GM18907 (cell line): ENCODE results near the gene TRAF3IP1.
"Not testable (repeated sequence)": the region's sequence is repeated elsewhere in the genome, so short reads cannot be mapped to it uniquely, and the experiment has no call there.

ENCODE experiments used
- ATAC-seq: cut with Tn5 transposase; IDR thresholded peaks from one replicate; pipeline ENCODE4 v1.9.1; 2021; ENCODE audit warnings: mild to moderate bottlenecking, moderate library complexity; ENCODE audit not compliant: unreplicated experiment

TRAF3IP1 gene

GRCh38 chr2:238320246-238320647 lies at the start of gene TRAF3IP1:
Gene TRAF3IP1 (plus strand): TSS chr2:238320518. CDS start chr2:238320663, 145 bp downstream.
- ATAC-seq: peak; percentile 90

GRCh38 chr2:238270606-238271005 lies 49.7 kb upstream of the TRAF3IP1 start:
- no peak for ATAC-seq

DNA sequence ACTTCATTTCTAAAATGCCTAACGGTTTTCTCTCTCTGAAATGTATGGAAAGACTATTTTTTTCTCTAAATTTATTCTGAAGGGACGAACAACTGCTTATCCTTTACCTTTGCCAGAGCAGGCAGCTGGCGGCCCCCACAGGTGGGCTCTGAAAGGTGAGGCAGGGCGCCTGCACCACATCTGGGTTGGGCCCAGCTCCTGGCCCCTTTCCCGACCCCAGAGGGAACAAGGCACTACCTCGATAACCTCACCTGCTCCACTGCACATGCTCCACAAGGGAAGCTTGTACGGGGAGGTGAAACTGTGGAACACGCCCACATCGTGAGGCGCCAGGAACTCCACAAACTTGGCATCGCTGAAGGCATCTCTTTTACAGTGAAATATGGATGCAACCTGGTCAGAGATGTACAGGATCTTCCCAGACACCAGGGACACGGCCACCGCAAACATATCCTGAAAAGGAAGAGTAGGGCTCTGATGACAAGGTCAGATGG lies 49.2 kb upstream of the TRAF3IP1 start:
- ATAC-seq: no peak

DNA sequence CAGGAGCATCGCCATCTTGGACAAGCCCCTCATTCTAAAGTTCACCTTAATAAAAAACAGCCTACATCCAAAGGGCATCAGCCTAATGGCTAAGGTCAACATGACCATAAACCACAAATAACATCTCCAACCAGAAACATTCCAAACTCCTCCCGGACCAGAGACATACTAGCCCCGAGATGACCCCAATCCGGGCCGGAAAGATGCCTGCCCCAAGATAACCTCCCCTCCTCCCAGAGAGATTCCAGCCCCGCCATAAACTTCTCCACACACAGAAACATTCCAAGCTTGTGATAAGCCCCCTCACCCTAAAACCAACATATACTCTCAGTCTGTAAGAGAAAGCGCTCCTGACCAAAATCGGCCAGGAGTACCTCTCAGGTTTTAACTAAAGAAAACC lies 48.6 kb upstream of the TRAF3IP1 start:
- ATAC-seq: not testable (repeated sequence)

- no peak for ATAC-seq
These were observed 48.2 kb upstream of the TRAF3IP1 start for GRCh38 chr2:238272156-238272555.

DNA sequence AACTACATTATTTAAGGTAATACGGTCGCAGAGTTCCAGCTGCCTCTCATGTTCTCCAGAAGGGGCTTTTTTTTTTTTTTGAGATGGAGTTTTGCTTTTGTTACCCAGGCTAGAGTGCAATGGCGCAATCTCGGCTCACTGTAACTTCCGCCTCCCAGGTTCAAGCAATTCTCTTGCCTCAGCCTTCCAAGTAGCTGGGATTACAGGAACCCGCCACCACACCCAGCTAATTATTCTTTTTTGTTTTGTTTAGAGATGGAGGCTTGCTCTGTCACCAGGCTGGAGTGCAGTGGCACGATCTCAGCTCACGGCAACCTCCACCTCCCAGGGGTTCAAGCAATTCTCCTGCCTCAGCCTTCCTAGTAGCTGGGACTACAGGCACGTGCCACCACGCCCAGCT lies 46.9 kb upstream of the TRAF3IP1 start:
- ATAC-seq: not testable (repeated sequence)

DNA sequence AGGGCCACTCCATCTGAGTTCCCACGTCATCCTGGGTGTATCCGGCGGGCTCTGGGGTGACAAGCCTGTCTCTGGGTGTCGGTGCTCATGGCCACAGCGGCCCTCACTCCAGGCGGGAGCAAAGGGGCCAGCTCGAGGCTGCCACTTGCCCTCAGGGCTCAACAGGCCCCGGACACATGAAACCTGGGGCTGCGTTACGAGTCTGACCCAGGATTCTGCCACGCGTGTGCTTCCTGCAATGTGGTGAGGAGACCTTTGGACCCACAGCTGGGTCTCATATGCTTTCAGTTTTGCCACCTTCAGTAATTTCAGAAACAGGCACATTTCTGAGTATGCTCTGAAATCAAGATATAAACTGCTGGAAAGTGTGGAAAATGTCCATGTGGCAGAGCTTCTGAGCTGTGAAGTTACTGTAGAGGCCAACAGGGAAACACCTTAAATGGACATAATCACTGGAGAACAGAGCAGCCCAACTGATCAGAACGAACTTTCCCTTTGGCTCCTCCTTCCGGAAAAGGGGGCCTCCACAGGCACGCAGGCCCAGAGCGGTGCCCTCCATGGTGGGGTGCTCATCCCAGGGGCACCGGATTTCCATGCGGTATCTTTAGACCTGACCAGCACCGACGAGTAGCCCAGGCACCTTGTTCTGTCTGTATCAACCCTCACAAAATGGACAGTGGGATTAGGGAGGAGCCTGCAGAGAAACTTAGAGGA lies 46.0 kb upstream of the TRAF3IP1 start:
- no peak for ATAC-seq

GRCh38 chr2:238277695-238278094 lies 42.6 kb upstream of the TRAF3IP1 start:
- no peak for ATAC-seq

DNA sequence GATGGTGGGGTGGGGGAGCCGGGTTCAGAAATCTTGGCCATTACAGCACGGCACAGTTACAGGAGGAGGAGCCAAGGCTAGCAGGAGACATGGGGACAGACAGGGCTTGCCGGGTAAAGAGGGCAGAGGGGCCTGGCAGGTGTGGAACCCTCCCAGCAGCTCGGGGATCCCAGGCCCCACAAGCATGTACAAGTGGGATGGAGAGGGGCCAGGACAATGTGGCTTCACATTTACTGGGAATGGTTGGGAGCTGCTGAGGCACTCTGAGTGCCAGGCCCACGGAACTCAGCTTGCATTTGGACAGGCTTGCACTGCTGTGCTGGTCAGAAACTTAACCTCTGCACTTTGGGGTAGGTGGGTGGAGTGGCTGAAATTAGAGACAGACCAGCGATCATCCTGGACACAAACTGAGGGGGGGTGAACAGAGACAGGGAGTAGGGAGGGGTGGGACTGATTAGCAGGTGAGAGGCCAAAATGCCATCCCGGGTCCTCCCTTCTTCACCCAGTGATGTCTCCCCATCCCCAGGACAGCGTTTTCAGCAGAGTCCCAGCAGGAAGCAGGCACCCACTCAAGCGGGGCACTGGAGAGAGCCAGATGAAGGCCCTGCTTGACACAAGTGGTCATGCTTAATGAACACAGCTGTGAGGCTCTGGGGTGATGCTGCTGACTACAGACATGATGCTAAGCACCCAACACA lies 41.5 kb upstream of the TRAF3IP1 start:
- ATAC-seq: no peak

GRCh38 chr2:238279324-238279682 lies 41.0 kb upstream of the TRAF3IP1 start:
- ATAC-seq: no peak

DNA sequence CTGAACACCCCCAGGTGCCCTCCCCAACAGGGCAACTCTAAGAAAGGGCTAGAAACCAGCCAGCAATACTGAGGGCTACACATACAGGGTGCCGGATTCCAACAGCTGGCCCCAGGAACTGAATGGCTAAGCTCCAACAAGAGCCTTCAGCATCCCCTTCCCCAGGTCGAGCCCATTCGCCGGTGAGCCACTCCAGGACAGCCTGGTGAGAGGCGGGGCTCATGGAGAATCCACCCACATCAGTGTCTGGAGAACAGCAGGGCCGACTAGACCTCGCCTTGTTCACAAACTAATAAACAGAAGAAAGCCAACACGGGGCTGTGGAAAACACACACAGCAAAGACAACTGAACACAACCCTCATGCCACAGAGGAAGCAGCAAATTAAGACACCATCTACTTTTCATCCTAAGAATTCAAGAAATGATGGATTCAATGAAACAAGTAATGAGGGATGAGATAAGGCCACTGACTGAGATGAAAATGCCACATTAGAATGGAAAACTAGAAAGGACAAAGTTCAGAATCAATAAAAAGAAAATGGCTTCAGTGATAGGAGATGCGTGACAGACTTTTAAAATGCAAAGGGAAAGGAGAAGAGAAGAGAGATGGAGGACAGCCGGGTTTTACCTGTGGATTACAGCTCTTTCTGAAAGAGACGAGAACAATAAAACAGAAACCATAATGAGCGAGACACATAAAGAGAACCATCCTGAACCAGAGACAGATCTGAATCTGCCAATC lies 40.1 kb upstream of the TRAF3IP1 start:
- ATAC-seq: no peak

DNA sequence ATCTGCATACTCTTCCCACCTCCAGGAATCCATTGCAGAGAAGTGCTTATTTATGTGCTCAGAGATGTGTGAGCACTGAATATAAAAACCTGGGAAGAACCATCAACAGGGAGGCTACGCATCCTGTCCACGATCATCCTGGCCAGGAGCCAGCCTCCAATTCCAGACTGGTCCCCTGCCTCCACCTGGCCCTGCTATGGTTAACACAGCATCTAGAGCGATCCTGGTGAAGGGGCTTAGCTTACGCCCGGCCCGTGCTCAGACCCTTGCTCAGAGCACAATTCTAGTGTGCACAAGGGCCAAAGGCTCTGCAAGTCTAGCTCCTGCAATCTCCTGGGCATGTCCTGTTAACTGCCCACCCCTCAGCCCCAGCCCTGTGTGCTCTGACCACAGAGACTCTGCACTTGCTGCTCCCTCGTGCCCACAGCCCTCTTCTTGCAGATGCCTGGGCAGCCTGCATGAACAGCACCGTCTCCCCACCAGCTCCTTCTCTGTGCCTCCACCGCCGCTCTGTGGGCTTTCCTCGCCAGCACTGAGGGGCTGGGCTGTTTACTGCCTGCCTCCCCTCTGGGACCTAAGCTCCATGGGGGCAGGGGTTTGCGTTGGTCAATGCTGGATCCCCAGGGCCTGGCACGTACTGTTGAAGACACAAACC lies 38.4 kb upstream of the TRAF3IP1 start:
- ATAC-seq: no peak

GRCh38 chr2:238282861-238283738 lies 37.2 kb upstream of the TRAF3IP1 start:
- ATAC-seq: no peak

GRCh38 chr2:238284802-238285515 lies 35.4 kb upstream of the TRAF3IP1 start:
- no peak for ATAC-seq

GRCh38 chr2:238285653-238286082 lies 34.6 kb upstream of the TRAF3IP1 start:
- ATAC-seq: no peak

DNA sequence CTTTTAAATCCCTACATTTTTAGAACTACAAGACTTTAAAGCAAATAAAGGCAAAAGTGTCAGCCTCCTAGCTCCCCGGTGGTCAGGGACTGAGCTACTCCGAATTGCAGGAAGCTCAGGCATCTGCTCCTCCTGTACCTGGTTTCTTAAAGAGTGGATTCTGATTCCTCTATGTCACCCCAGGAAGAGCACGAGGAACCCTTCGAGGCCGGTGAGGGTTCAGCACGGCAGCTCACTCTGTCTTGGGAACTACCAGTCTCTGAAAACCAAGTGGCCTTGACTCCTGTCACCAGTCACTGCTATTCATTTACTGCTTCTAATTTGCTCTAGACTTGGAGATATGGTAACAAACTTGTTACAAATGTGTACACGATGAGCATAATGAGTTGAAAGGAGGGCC lies 34.2 kb upstream of the TRAF3IP1 start:
- no peak for ATAC-seq

DNA sequence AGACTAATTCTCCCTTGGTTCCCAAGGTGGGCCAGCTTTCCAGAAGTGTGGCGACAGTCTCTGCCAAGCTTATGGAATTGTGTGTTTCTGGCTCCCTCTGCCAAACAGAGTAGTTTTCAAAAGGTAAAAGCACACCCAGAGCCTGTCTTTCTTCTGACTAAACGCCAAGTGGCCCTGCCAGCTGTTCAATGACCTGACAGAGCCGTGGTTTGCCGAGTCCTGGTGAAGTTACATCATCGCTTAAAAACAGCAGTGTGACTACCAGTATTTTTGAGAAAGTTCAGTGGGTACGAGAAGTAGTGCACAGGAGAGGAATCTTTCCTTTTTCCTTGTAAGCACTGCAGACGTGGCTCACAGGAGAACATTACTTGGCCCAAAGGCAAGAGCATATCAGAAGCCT lies 33.8 kb upstream of the TRAF3IP1 start:
- no peak for ATAC-seq

DNA sequence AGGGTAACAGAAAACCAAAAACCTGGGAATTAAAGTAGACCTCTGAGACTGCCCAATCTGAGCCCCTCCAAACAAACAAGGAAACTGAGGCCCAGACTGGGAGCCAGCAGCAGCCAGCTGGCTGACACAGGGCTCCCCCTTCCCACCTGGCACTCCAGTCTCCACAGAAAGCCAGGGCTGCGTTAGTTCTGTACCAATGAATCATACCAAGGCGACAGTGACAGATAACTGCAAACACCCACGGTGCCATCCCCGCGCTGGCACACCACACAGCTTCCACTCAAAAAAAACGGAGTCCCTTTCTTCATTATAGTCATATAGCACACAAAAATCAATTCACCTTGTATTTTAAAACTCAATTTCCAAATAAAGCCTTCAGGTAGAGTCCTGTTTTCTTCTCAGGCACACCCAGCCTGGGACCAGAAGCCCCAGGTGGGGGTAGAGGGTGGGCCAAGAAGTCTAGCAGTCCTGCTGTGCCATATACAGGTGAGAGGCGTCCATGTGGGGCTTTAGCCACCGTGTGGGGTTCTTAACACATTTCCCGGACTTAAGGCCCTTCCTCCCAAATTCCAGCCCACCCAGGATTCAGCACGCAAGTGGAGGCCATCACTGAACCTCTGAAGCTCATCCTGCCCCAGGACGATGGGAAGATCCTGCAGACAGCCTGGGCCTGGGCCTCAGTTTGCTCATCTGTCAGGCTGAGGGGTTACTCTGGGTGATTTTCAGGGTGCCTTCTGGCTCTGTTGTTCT lies 33.2 kb upstream of the TRAF3IP1 start:
- ATAC-seq: no peak
